NT2/D1 (cell line): ENCODE measurements around the gene KIF18A.
"Not testable (repeated sequence)": the region's sequence is repeated elsewhere in the genome, so short reads cannot be mapped to it uniquely, and the experiment has no call there.

ENCODE experiments used
- SUZ12 ChIP-seq: IDR thresholded peaks from 2 replicates; pipeline ENCODE4 v1.6.1; 2011; ENCODE audit not compliant: insufficient read length, insufficient read depth; ENCODE audit errors: extremely low read depth
- YY1 ChIP-seq: IDR thresholded peaks from 2 replicates; pipeline ENCODE4 v1.6.1; 2011; ENCODE audit not compliant: insufficient read length, insufficient read depth
- ZNF274 ChIP-seq: IDR thresholded peaks from 2 replicates; pipeline ENCODE4 v1.6.1; 2011; ENCODE audit warnings: mild to moderate bottlenecking, low read depth, low read length

- not testable (repeated sequence) for TF ChIP-seq YY1, SUZ12, ZNF274
Measured at GRCh38 chr11:28087693-28088092, 20.3 kb downstream of the KIF18A start.
